GM21447 (cell line): Measurements from ENCODE around the gene SPAG17.

Experiments
- ATAC-seq: cut with Tn5 transposase; IDR thresholded peaks from one replicate; pipeline ENCODE4 v1.9.1; 2021; ENCODE audit not compliant: unreplicated experiment

The SPAG17 gene

DNA sequence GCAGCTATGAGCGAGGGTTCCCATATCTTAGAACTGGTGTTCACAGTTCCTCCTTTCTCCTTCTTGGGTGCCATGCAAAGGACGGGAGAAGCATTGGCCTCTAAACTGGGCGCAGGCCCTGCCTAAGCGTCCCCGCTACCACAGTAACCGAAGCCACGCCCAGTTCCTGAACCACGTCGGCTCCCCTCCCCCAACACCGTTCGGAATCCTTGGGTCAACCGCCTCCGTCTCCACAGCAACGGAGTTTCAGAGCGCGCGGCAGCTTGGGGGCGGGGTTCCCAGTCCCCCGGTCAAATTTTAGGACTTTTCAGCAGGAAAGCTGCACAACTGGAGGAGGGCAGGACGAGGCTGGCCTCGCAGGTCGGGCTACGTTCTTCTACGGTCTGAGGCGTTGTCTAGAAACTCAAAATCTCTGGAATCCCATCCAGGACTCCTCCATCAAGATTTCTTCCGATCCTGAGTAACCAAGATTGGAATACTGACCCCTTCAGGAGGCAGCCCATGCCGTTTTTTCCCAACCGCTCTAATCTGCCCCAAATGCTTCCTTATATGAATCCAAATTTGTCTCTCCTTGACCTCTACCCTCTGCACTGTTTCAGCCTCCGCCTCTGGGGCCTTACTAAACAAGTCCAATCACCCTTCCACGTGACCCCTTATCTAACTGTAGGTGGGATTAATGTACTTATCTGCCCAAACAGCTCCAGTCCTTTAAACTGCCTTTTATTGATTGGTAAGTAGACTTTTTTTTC is at the start of gene SPAG17:
SPAG17 (minus strand) TSS at position 145 of the 749 bp plus-strand sequence; CDS start at position 74, 71 bp downstream.
- ATAC-seq, result no peak

DNA sequence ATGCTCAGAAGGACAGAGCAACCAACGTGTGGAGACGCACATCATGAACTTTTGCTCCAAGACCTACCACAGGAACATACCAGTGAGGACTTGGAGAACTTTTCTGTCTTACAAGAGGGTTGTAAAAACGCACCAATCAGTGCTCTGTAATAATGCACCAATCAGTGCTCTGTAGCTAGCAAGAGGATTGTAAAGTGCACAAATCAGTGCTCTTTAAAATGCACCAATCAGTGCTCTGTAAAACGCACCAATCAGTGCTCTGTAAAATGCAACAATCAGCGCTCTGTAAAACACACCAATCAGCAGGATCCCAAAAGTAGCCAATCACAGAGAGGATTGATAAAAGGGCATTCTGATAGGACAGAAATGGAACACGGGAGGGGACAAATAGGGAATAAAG is 40.4 kb upstream of the SPAG17 start:
- ATAC-seq, result no peak

DNA sequence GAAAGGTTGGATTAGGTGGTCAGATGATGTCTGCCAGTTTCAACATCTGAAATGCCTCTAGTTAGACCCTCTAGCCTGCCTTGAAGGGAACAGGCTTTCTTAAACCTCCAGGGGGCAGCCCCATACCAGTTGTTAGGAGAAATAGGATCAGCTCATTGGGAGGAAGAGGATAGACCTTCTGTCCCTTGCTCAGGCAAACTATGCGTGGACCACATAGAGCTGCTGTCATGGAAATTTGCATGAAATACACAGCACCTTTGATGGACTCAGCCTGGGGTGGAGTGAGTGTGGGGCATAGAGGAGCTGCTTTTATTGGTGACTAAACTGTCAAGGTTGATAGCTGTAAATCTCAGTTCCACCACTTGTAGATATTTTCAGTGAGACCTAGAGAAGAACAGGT is 38.4 kb upstream of the SPAG17 start:
- no peak for ATAC-seq

DNA sequence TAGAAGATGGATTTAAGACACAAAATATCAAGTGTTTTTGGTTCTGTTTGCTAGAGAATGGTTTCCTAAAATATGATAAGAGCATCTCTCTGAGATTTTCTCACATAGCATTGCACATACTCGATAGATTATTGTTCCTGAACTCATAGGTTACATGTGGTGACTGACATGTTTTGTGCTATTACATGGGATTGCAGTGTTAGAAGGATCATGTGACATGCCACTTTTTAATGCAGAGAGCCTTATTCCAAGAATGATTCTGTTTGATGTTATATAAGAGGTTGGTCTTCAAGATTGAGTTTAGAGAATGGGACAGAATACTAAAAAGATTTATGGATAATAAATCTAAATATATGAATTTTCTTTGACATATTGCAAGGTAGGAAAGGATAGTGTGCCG is 34.4 kb upstream of the SPAG17 start:
- ATAC-seq, result no peak

DNA sequence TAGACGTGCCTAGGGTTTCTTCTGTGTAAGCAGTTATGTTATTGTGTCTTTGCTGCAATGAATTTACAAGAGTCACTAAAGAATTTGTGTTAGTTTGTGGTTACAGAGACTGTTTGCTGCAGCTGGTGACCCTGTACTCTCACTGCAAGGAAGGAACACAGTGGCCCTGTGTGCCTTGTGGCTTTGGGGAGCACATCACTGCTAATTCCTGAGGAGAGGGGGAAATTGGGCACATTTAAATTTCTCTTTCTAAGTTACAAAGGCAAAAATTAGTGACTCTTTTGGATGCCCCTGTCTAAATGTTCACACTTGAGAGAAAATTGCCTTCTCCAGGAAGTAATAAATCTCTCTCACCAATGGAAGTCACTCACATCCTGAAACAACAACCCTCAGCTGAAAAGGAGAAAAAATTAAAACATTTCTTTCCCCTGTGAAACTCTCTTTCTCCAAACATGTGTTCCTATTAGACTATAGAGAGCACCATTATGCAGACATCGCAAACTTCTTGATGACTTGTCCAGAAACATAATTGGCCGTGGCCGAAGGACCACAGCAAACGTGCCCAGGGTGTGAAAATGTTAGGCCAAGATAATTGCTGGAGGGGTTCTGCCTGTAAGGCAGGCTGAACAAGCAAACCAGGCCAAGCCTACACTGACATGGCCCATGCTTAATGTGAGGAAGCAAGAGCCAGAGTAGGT is 32.3 kb upstream of the SPAG17 start:
- ATAC-seq, result no peak

DNA sequence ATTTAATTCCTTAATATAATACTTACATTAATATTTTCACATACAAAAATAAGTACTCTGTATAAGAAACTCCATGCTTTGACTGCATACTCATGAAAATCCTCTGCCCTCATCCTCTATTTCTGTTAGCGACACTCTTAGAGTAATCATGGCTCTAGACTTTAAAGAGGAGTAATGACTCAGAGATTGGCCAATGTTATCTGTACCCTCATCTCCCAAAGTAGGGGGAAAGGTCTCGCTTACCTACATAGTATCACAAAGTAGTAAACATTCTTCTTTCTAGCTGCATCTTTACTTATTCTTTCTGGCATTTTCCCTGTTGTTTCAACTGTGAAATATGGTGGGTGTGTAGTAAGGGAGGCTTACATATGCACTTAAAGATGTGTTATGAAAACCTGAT is 29.8 kb upstream of the SPAG17 start:
- no peak for ATAC-seq

DNA sequence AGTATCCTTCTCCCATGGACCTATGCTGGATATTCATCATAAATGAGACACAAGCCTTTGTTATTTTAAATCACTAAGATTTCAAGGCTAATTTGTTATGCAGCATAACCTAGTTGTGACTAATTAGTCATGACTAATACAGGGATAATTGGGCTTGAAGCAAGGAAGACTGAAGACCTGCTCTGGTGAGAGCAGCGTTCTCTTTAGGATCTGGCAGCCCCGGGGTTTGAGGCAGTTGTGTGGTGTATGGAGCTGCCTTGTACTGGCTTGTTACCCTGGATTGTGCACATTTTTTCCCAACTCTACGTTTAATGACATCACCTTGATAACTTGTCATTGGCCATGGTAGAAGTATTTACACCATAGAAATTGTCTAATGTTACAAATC is 25.7 kb upstream of the SPAG17 start:
- no peak for ATAC-seq

DNA sequence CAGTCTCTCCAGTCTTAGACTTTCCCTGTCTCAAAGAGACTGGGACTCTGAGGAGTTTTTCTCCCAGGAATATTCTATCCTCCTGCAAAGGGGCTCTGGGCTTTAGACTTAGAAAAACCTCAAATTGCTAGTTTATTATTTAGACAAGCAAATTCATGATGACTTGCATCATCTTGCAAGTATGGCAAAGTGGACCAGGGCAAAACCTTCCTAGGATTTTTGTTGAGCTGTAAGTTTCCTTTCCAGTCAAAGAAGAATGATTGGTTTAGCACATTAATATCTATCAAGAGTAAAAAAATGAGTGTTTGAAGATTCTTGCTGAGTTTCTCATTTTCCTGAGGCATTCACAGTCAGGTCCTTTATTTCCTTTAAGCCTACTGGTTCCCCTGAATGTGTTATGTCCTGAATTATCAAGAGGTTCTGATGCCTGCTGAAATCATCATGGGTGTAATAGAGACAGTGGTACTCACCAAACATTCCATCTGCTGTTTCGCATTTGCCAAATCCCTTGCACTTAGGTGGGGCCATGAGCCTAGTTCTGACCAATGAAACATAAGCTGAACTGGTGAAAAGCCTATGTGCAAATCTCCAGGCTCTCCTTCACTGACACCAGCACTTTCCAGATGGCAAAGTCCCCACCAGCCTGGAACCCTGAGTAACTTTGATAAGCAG is 25.2 kb upstream of the SPAG17 start:
- ATAC-seq, result no peak

DNA sequence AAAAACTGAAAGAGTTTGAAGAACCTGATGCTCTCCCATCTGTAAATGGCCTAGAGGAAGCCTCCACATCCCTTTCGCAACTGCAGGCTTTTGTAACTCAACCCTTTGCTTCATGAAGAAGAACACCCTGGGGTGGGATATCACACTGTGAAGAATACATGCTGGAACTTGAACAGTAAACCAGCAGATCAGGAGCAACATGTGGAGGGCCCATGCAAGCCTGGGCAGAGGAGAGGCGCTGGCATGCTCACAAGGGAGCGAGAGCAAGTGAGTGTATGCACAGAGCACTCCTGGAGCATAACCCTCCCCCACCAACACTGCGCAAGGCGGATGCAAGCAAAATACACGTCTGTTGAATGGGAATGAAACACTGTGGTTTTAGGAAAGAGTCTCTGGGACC is 24.6 kb upstream of the SPAG17 start:
- ATAC-seq, result no peak

DNA sequence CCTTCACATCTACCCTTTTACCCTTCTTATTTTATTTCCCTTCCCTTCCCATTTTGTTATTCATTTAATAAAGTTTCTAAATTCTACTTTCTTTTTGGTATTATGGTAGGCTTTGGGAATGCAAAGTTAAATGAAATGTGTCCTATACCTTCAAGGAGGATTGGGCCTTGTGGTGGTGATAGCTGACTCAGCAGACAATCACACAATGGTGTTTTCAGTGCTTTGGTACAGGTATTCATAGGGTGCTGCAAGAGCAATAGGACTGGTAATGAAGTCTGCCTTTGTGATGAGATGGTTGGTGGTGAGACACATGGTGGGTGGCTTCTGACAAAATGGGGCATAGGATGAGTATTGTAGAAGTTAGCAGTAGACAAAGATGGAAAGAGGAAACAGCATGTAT is 21.9 kb upstream of the SPAG17 start:
- ATAC-seq, result no peak

DNA sequence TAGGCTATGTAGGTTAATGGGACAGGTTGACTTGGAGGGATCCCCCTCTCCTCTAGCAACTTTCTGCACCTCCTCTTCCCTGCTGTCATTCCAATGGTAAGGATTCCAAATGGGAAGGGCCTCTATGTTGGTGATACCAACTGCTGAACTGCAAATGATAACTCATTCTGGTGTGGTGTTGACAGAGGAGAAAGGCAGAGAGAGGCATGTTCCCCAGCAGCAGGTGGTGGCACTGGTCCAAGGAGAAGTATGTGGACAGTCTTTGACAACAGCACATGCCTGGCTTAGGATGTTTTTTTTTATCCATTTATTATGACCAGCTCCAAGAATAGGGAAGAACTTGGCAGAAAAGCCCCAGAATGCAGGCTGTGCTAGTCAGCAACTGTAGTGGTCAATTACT is 19.6 kb upstream of the SPAG17 start:
- ATAC-seq, result no peak

DNA sequence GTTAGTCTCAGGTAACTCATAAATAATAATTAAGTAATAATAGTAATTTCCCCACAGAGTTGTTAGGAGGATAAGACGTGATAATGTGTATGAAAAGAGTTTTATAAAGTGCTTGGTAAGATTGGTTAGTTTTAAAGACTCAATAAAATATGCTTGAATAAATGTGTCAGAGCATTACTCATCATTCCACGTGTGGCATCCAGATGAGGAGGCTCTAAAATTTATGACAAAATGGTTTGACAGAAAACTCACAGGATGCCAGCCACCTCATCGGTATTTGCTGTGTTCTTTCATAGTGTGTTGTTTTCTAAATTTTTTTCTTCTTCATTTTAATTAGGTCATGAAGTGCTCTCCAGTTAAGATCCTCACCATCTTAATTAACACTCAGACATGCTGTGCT is 19.1 kb upstream of the SPAG17 start:
- no peak for ATAC-seq

DNA sequence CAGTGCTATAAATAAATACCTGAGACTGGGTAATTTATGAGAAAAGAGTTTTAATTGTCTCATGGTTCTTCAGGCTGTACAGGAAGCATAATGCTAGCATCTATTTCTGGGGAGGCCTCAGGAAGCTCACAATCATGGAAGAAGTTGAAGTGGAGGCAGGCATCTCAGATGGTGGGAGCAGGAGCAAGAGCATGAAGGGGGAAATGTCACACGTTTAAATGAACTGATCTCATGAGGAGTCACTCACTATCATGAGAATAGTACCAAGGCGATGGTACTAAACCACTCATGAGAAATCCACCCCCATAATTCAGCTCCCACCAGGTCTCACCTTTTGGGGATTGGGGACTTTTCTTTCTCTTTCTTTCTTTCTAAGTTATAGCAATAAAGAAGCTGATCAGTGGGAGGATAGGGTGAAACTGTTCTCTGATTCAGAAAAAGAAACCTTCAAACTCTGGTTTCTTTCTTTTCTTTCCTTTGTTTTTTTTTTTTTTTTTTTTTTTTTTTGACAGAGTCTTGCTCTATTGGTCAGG is 17.1 kb upstream of the SPAG17 start:
- ATAC-seq, result no peak

DNA sequence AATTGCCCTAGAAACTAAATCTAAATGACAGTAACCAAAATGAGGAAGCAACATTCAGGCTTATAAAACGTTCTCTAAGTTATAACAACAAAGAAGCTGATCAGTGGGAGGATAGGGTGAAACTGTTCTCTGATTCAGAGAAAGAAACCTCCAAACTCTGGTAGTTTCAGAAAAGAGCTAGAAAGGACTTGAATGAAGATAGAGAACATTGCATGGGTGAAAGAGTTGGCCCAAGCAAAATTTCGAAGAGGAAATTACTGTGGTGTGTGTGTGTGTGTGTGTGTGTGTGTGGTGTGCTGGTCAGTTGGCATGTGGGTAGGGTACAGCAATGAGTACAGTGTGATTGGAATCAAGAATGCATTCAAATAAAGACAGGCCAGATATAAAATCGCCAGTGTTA is 16.5 kb upstream of the SPAG17 start:
- ATAC-seq, result no peak

DNA sequence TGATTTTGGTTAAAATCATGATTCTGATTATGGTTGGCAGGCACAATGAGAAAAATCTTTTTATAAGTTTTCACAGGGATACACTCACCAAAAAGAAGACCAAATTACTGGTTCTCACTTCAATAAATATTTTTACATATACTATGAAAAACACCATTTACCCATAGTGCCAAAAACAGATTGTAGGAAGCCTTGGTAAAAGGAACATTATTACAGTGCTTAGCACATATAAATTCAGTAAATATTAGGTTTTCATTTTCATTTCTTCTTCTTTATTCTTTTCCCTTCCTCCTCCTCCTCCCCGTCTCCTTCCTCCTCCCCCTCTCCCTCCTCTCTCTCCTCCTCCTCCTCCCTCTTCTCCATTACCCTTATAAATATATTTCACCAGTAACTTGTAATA is 15.8 kb upstream of the SPAG17 start:
- ATAC-seq, result no peak

DNA sequence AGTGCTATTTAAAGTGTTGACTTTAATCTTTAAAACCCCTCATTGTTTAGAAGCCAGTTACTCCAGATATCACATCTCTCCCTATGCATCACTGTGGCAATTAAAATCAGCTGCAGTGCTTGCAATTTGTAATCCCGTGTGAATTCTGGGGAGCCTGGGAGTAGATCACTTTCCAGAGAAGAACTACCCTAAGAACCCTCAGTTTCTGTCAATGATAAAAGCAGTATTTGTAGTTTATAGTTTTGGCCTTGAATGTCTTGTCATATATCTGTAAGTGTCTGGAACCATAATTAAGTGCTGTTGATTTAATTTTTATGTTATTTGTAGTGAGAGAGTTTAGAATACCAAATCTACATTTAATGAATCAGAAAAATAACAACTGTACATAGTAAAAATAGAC is 5.5 kb upstream of the SPAG17 start:
- ATAC-seq, result no peak

DNA sequence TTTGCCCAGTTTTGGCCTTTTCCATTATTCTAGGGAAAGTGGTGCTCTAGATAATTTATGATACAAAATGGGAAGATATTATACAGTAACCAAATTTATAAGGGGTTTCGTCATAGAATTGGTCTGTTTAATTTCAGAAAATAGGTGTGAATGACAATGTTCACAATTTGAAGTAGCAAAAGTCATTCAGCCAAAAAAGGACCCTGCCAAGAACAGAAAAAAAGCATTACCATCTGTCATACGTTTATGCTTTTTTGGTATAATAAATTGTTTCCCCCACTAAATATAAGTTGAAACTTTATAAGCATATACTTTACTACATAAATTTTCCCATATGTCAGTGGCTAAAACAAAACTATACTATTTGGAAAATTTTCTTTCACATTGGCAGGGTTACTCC is 4.5 kb upstream of the SPAG17 start:
- ATAC-seq, result no peak

DNA sequence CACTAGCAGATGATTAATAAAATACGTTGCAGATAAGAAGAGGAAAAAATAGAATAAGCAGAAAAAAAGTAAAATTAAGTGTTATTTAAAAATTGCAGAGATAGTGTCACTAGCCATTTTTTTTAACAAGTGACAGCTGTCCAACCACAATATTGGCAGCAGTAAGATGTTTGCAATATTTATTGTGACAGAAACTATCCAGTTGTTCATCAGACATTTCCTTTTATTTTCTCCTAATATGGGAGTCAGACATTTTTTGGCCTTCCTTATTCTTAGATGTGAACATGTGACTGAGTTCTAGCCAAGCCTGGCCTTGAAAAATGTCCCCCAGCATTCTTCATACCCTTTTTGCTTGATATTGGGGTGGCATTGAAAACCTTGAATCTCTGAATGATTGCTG is 3.4 kb upstream of the SPAG17 start:
- ATAC-seq, result no peak

DNA sequence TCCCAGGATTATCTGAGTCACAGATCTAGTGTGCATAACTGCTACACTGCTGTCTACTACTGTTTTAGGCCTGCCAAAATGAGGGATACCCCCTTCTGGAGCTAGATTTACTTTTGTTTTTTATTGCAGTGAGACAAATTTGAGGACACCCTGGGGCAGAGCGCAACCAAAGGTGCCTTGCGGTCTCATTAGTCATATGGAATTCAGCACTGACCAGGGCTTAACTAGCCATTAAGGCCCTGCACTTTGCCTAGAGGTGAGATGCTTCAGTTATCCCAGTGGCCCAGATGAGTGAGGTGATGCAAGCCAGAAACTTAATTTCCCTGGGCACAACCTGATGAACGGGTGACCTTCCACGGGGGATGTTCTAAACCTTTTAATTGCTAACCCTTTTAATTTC is 998 bp upstream of the SPAG17 start:
- no peak for ATAC-seq

DNA sequence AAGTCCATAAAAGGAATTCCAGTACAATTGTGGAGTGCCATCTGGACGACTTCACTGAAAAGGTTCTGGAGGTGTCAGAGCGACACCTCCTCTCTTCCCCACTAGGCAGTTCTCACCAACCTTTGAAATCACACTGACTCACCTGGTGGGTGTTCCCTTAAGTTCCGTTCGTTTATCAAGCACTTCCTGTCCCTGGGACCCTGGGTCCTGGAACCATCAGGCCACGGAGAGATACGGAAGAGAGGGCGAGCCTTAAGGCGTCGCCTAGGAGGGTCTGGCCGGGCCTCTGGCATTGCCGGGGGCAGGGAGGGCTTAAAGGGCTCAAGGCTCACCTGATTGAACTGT is 317 bp downstream of the SPAG17 start:
- no peak for ATAC-seq

DNA sequence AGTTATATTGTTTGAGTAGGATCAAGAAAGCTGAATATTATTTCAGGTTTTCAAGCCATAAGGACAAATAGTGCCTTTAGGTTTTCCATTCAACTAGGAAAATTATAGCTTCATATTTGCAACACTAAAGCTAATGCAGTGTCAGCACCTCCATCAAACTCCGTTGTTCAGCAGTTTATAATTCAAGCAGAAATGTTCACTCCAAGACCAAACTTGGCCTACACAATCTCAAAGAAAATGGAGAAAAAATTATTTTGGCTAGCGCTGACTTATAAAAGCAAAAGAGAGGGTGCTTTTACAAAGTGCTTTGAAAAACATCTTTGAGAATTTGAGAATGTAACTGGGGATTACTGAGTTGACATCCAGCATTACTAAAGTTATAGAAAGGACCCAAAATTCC is 1.4 kb downstream of the SPAG17 start:
- no peak for ATAC-seq

DNA sequence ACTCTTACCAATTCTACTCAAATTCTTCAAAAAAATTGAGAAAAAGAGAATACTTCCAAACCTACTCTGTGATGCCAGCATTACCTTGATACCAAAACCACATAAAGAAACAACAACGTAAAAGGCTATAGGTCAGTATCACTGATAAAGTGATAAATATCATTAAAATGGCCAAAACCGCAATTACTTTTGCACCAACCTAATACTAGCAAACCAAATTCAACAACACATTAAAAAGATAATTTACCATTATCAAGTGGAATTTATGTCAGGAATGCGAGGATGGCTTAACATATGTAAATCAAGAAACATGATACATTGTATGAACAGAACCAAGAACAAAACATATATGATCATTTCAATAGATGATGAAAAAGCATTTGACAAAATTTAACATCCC is 7.0 kb downstream of the SPAG17 start:
- ATAC-seq, result no peak
